ENCODE results near the gene FILIP1L. TPM values are rescaled to one million over a fixed set of nuclear protein-coding genes. Genes with fewer than 3 reads are reported as not detected.

The FILIP1L gene
- polyA plus RNA-seq, 4 donors, result 17.6 to 24.4 (median 22.2) TPM

GRCh38 chr3:100022506-100022905 lies 91.8 kb downstream of the FILIP1L start:
- no peak for DNase-seq (ENCODE audit: low read depth in 4 of 4, low spot score in 3 of 4)

GRCh38 chr3:100020876-100021644 lies 93.2 kb downstream of the FILIP1L start:
- no peak for DNase-seq (ENCODE audit: low read depth in 4 of 4, low spot score in 3 of 4)

- DNase-seq (ENCODE audit: low read depth in 4 of 4, low spot score in 3 of 4), result no peak
Measured at GRCh38 chr3:100019719-100020118, 94.6 kb downstream of the FILIP1L start.

- no peak for DNase-seq (ENCODE audit: low read depth in 4 of 4, low spot score in 3 of 4)
Measured at GRCh38 chr3:100018806-100019205, 95.5 kb downstream of the FILIP1L start.

- no peak for DNase-seq (ENCODE audit: low read depth in 4 of 4, low spot score in 3 of 4)
Measured at GRCh38 chr3:100010087-100010417, 104.2 kb downstream of the FILIP1L start.

GRCh38 chr3:100009276-100010086 lies 104.8 kb downstream of the FILIP1L start:
- DNase-seq (ENCODE audit: low read depth in 4 of 4, low spot score in 3 of 4), result no peak

- no peak for DNase-seq (ENCODE audit: low read depth in 4 of 4, low spot score in 3 of 4)
Measured at GRCh38 chr3:100008081-100008698, 106.1 kb downstream of the FILIP1L start.

- DNase-seq (ENCODE audit: low read depth in 4 of 4, low spot score in 3 of 4), result no peak
Measured at GRCh38 chr3:100007313-100007712, 107.0 kb downstream of the FILIP1L start.

GRCh38 chr3:100006570-100007271 lies 107.6 kb downstream of the FILIP1L start:
- no peak for DNase-seq (ENCODE audit: low read depth in 4 of 4, low spot score in 3 of 4)

GRCh38 chr3:100005665-100006393 lies 108.5 kb downstream of the FILIP1L start:
- no peak for DNase-seq (ENCODE audit: low read depth in 4 of 4, low spot score in 3 of 4)

- DNase-seq (ENCODE audit: low read depth in 4 of 4, low spot score in 3 of 4), result no peak
Measured at GRCh38 chr3:100004931-100005330, 109.4 kb downstream of the FILIP1L start.

GRCh38 chr3:100003609-100004503 lies 110.4 kb downstream of the FILIP1L start:
- no peak for DNase-seq (ENCODE audit: low read depth in 4 of 4, low spot score in 3 of 4)

- no peak for DNase-seq (ENCODE audit: low read depth in 4 of 4, low spot score in 3 of 4)
Measured at GRCh38 chr3:100002599-100003350, 111.5 kb downstream of the FILIP1L start.

GRCh38 chr3:100001526-100002270 lies 112.6 kb downstream of the FILIP1L start:
- DNase-seq (ENCODE audit: low read depth in 4 of 4, low spot score in 3 of 4), result no peak

- no peak for DNase-seq (ENCODE audit: low read depth in 4 of 4, low spot score in 3 of 4)
Measured at GRCh38 chr3:100001083-100001482, 113.2 kb downstream of the FILIP1L start.

- no peak for DNase-seq (ENCODE audit: low read depth in 4 of 4, low spot score in 3 of 4)
Measured at GRCh38 chr3:99999536-99999935, 114.8 kb downstream of the FILIP1L start.

- DNase-seq (ENCODE audit: low read depth in 4 of 4, low spot score in 3 of 4), result no peak
Measured at GRCh38 chr3:99997293-99997692, 117.0 kb downstream of the FILIP1L start.

GRCh38 chr3:99990179-99990578 lies 124.1 kb downstream of the FILIP1L start:
- DNase-seq (ENCODE audit: low read depth in 4 of 4, low spot score in 3 of 4), result no peak

Data from right renal pelvis (tissue), 4 donors.